ENCODE measurements around the gene SCRN1.
"Not testable (repeated sequence)": the region's sequence is repeated elsewhere in the genome, so short reads cannot be mapped to it uniquely, and the experiment has no call there.

Gene SCRN1

GRCh38 chr7:29891766-29892165 is 97.8 kb downstream of the SCRN1 start:
- FAIRE-seq (no peak), DNase-seq (ENCODE audit: insufficient read length, low spot score) (no peak)
- no peak for TF ChIP-seq POLR2A (IDR thresholded peaks at IDR 0.05; ENCODE audit: low read depth, low read length)

GRCh38 chr7:29890786-29891185 is 98.8 kb downstream of the SCRN1 start:
- DNase-seq (ENCODE audit: insufficient read length, low spot score); FAIRE-seq: not testable (repeated sequence)

GRCh38 chr7:29890251-29890650 is 99.3 kb downstream of the SCRN1 start:
- DNase-seq (ENCODE audit: insufficient read length, low spot score): no peak
- TF ChIP-seq POLR2A (IDR thresholded peaks at IDR 0.05; ENCODE audit: low read depth, low read length): no peak
- FAIRE-seq: no peak

GRCh38 chr7:29889288-29889687 is 100.3 kb downstream of the SCRN1 start:
- DNase-seq (ENCODE audit: insufficient read length, low spot score) (no peak), FAIRE-seq (no peak)
- no peak for TF ChIP-seq POLR2A (IDR thresholded peaks at IDR 0.05; ENCODE audit: low read depth, low read length)

- no peak for TF ChIP-seq POLR2A (IDR thresholded peaks at IDR 0.05; ENCODE audit: low read depth, low read length)
- no peak for FAIRE-seq
- DNase-seq (ENCODE audit: insufficient read length, low spot score): no peak
These were observed 101.6 kb downstream of the SCRN1 start for GRCh38 chr7:29888006-29888405.

GRCh38 chr7:29886827-29887226 is 102.8 kb downstream of the SCRN1 start:
- no peak for DNase-seq (ENCODE audit: insufficient read length, low spot score)
- TF ChIP-seq POLR2A (IDR thresholded peaks at IDR 0.05; ENCODE audit: low read depth, low read length): no peak
- FAIRE-seq: no peak

GRCh38 chr7:29885626-29886025 is 104.0 kb downstream of the SCRN1 start:
- FAIRE-seq (no peak), DNase-seq (ENCODE audit: insufficient read length, low spot score) (no peak)
- no peak for TF ChIP-seq POLR2A (IDR thresholded peaks at IDR 0.05; ENCODE audit: low read depth, low read length)

GRCh38 chr7:29884399-29885272 is 105.0 kb downstream of the SCRN1 start:
- DNase-seq (ENCODE audit: insufficient read length, low spot score): no peak
- FAIRE-seq: no peak
- no peak for TF ChIP-seq POLR2A (IDR thresholded peaks at IDR 0.05; ENCODE audit: low read depth, low read length)

- DNase-seq (ENCODE audit: insufficient read length, low spot score): no peak
- TF ChIP-seq POLR2A (IDR thresholded peaks at IDR 0.05; ENCODE audit: low read depth, low read length): no peak
- no peak for FAIRE-seq
These were observed 105.9 kb downstream of the SCRN1 start for GRCh38 chr7:29883462-29884398.

GRCh38 chr7:29882481-29882880 is 107.1 kb downstream of the SCRN1 start:
- TF ChIP-seq POLR2A (IDR thresholded peaks at IDR 0.05; ENCODE audit: low read depth, low read length): no peak
- FAIRE-seq (no peak), DNase-seq (ENCODE audit: insufficient read length, low spot score) (no peak)

- no peak for TF ChIP-seq POLR2A (IDR thresholded peaks at IDR 0.05; ENCODE audit: low read depth, low read length)
- FAIRE-seq: no peak
- no peak for DNase-seq (ENCODE audit: insufficient read length, low spot score)
These were observed 107.9 kb downstream of the SCRN1 start for GRCh38 chr7:29881724-29882123.

- TF ChIP-seq POLR2A (IDR thresholded peaks at IDR 0.05; ENCODE audit: low read depth, low read length): no peak
- DNase-seq (ENCODE audit: insufficient read length, low spot score) (peak; percentile 52), FAIRE-seq (no peak)
These were observed 110.0 kb downstream of the SCRN1 start for GRCh38 chr7:29879609-29880008.

- FAIRE-seq (no peak), DNase-seq (ENCODE audit: insufficient read length, low spot score) (peak; percentile 62)
- TF ChIP-seq POLR2A (IDR thresholded peaks at IDR 0.05; ENCODE audit: low read depth, low read length): no peak
These were observed 111.4 kb downstream of the SCRN1 start for GRCh38 chr7:29878081-29878688.

GRCh38 chr7:29877196-29877595 is 112.4 kb downstream of the SCRN1 start:
- no peak for DNase-seq (ENCODE audit: insufficient read length, low spot score)
- no peak for FAIRE-seq
- no peak for TF ChIP-seq POLR2A (IDR thresholded peaks at IDR 0.05; ENCODE audit: low read depth, low read length)
